ENCODE results near the gene KMT2B.

Gene KMT2B

DNA sequence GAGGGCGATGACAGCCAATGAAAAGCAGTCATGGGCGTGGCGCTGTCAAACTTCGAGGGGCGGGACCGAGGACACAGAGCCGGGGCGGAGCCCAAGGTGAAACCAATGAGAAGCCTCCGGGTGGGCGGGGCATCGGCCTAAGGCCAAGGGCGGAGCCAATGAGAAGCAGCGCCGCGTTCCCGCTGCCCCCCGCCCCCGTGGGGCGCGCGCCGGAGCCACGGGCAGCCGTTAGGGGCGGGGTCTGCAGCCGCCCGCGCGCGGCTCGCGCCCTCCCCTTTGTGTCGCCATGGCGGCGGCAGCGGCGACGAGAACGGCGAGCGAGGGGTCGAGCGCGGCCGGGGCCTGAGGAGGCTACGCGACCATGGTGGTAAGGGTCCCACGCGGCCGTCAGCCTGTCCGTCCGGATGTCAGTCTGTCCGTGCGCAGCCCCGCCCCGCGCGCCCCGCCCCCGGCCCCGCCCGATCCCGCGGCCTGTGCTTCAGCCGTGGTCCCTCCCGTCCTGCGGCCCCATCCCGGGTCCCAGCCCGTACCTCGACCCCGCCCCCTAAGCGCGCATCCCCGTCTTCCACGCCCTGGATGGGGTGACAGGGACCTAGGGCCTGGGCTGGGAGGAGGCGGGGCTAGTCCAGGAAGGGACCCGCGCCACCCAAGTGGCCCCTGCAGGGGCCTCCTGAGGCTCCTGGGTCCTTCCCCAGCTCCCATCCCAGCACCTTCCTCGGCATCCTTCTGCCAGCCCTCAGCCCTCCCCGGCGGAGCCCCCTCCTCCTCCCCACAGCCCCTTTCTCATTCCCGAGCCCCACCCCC lies 57.7 kb downstream of the KMT2B start, which contains the start of gene ARHGAP33:
TSS of gene ARHGAP33 (plus strand) at position 267 of the 804 bp plus-strand sequence. CDS start at position 362, 95 bp downstream.
- TF ChIP-seq YY1 (IDR thresholded peaks at IDR 0.05; ENCODE audit: low read depth) (peak; percentile 76), FOXM1 (IDR thresholded peaks at IDR 0.05; ENCODE audit: borderline replicate concordance, low read depth) (no peak)

GRCh38 chr19:35776102-35776788 lies 58.4 kb downstream of the KMT2B start:
- TF ChIP-seq CEBPB (IDR thresholded peaks at IDR 0.05) (no peak), EP300 (IDR thresholded peaks at IDR 0.05; ENCODE audit: borderline replicate concordance) (no peak), USF1 (IDR thresholded peaks at IDR 0.05) (no peak), REST (IDR thresholded peaks at IDR 0.05; ENCODE audit: low read depth) (no peak), FOXM1 (IDR thresholded peaks at IDR 0.05; ENCODE audit: borderline replicate concordance, low read depth) (no peak), RAD21 (IDR thresholded peaks at IDR 0.05; ENCODE audit: low read depth) (no peak), CREB1 (IDR thresholded peaks at IDR 0.05; ENCODE audit: low read depth) (no peak), TAF1 (IDR thresholded peaks at IDR 0.05; ENCODE audit: low read depth) (no peak), TCF12 (IDR thresholded peaks at IDR 0.05; ENCODE audit: low read depth) (no peak), YY1 (IDR thresholded peaks at IDR 0.05; ENCODE audit: low read depth) (no peak), MAX (IDR thresholded peaks at IDR 0.05) (no peak), EGR1 (IDR thresholded peaks at IDR 0.05) (no peak), TEAD4 (IDR thresholded peaks at IDR 0.05) (no peak), ZBTB7A (IDR thresholded peaks at IDR 0.05; ENCODE audit: low read depth) (no peak), NFIC (IDR thresholded peaks at IDR 0.05) (no peak)

GRCh38 chr19:35777086-35777841 lies 59.5 kb downstream of the KMT2B start:
- TF ChIP-seq NFIC (IDR thresholded peaks at IDR 0.05) (no peak), YY1 (IDR thresholded peaks at IDR 0.05; ENCODE audit: low read depth) (no peak), CREB1 (IDR thresholded peaks at IDR 0.05; ENCODE audit: low read depth) (no peak), CEBPB (IDR thresholded peaks at IDR 0.05) (no peak), USF1 (IDR thresholded peaks at IDR 0.05) (no peak), TEAD4 (IDR thresholded peaks at IDR 0.05) (no peak), TCF12 (IDR thresholded peaks at IDR 0.05; ENCODE audit: low read depth) (no peak), ZBTB7A (IDR thresholded peaks at IDR 0.05; ENCODE audit: low read depth) (no peak), EGR1 (IDR thresholded peaks at IDR 0.05) (no peak), RAD21 (IDR thresholded peaks at IDR 0.05; ENCODE audit: low read depth) (no peak), FOXM1 (IDR thresholded peaks at IDR 0.05; ENCODE audit: borderline replicate concordance, low read depth) (no peak), MAX (IDR thresholded peaks at IDR 0.05) (no peak), REST (IDR thresholded peaks at IDR 0.05; ENCODE audit: low read depth) (no peak), TAF1 (IDR thresholded peaks at IDR 0.05; ENCODE audit: low read depth) (no peak), EP300 (IDR thresholded peaks at IDR 0.05; ENCODE audit: borderline replicate concordance) (no peak)

DNA sequence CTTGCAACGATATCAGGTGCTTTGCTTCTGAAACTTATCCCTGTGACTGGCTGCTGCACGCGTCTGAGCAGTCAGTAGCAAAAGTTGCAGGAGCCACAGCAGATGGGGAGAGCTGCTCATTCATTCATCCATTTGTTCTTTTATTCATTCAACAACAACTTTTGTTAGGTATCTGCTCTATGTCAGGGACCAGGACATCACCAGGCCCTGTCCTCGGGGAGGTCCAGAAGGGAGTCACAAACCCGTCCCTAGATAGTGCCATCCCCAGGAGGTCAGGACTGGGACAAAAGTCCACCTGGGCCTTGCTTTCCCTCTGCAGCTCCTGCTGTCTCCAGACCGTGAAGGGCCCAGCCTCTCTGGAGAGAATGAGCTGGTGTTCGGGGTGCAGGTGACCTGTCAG lies 60.2 kb downstream of the KMT2B start:
- TF ChIP-seq TCF12 (IDR thresholded peaks at IDR 0.05; ENCODE audit: low read depth): no peak
- TF ChIP-seq EP300 (IDR thresholded peaks at IDR 0.05; ENCODE audit: borderline replicate concordance): no peak
- TF ChIP-seq REST (IDR thresholded peaks at IDR 0.05; ENCODE audit: low read depth): no peak
